ENCODE results near the gene PSEN1.

PSEN1 gene

GRCh38 chr14:73243748-73244147 lies 107.4 kb downstream of the PSEN1 start:
- TF ChIP-seq POLR2A (IDR thresholded peaks at IDR 0.05; ENCODE audit: low read length), result no peak
- no peak for TF ChIP-seq GATA1 (IDR thresholded peaks at IDR 0.05; ENCODE audit: low read depth, low read length)
- no peak for DNase-seq

GRCh38 chr14:73244541-73245290 lies 108.4 kb downstream of the PSEN1 start:
- DNase-seq, result no peak
- no peak for TF ChIP-seq POLR2A (IDR thresholded peaks at IDR 0.05; ENCODE audit: low read length)
- no peak for TF ChIP-seq GATA1 (IDR thresholded peaks at IDR 0.05; ENCODE audit: low read depth, low read length)

- DNase-seq, result peak; percentile 38 to 47
- TF ChIP-seq GATA1 (IDR thresholded peaks at IDR 0.05; ENCODE audit: low read depth, low read length) (no peak), POLR2A (IDR thresholded peaks at IDR 0.05; ENCODE audit: low read length) (no peak)
Observed at GRCh38 chr14:73245480-73246325, 109.4 kb downstream of the PSEN1 start.

GRCh38 chr14:73246387-73247150 lies 110.3 kb downstream of the PSEN1 start:
- DNase-seq, result no peak
- TF ChIP-seq POLR2A (IDR thresholded peaks at IDR 0.05; ENCODE audit: low read length), result no peak
- no peak for TF ChIP-seq GATA1 (IDR thresholded peaks at IDR 0.05; ENCODE audit: low read depth, low read length)

GRCh38 chr14:73248108-73248868 lies 112.0 kb downstream of the PSEN1 start:
- no peak for DNase-seq
- TF ChIP-seq POLR2A (IDR thresholded peaks at IDR 0.05; ENCODE audit: low read length), result no peak
- TF ChIP-seq GATA1 (IDR thresholded peaks at IDR 0.05; ENCODE audit: low read depth, low read length), result no peak

GRCh38 chr14:73249108-73249507 lies 112.8 kb downstream of the PSEN1 start:
- TF ChIP-seq POLR2A (IDR thresholded peaks at IDR 0.05; ENCODE audit: low read length) (no peak), GATA1 (IDR thresholded peaks at IDR 0.05; ENCODE audit: low read depth, low read length) (no peak)
- no peak for DNase-seq

- no peak for DNase-seq
- TF ChIP-seq POLR2A (IDR thresholded peaks at IDR 0.05; ENCODE audit: low read length), result no peak
- no peak for TF ChIP-seq GATA1 (IDR thresholded peaks at IDR 0.05; ENCODE audit: low read depth, low read length)
Observed at GRCh38 chr14:73249564-73250316, 113.4 kb downstream of the PSEN1 start.

DNA sequence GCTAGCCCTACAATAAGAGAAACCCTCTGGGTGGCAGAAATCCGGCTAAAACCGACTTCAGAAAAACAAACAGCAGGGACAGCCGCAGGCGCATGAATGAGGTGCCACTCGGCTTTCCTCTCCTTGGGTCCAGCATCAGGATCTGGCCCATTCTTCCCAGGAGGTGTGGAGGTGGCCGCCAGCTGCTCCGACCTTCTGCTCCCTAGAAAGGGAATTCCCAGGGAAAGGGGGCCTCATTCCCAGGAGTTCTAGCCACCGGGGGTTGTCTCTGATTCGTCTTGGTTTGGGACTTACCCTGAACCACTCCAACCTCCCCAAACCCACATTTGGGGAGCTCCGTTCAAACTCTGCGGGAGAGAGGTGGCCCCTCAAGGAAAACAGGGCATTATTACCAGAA lies 114.0 kb downstream of the PSEN1 start:
- DNase-seq, result no peak
- no peak for TF ChIP-seq GATA1 (IDR thresholded peaks at IDR 0.05; ENCODE audit: low read depth, low read length)
- no peak for TF ChIP-seq POLR2A (IDR thresholded peaks at IDR 0.05; ENCODE audit: low read length)

DNA sequence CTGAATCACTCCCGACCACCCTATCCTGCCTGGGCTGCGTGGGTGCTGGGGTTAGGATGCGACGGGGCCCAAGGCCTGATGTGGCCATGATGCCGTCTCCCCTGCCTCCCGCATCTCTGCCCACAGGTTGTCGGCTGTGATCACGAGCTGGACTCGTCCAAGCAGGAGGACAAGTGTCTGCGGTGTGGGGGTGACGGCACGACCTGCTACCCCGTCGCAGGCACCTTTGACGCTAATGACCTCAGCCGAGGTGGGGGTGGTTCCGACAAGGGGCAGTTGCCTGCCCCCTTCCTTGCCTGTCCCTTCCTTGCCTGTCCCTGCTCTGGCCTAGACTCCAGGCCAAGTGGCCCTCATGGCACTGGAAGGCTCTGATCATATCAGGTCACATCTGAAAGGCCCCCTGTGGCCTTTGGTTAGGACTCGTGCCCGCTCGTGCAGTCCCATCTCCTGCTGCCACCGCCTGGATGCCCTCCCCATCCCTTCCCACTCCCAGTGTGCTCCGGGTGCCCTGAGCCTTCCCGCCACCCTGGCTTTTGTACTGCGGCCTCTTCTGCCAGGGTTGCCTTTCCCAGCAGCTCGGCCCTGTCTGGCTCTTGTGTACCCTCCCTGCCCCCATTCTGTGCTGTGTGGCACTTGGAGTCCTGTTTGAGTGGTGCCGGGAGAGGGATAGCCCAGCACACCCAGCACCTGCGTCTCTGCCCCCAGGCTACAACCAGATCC lies 114.6 kb downstream of the PSEN1 start:
- DNase-seq, result no peak

GRCh38 chr14:73251516-73252215 lies 115.4 kb downstream of the PSEN1 start:
- TF ChIP-seq GATA1 (IDR thresholded peaks at IDR 0.05; ENCODE audit: low read depth, low read length) (no peak), POLR2A (IDR thresholded peaks at IDR 0.05; ENCODE audit: low read length) (no peak)
- DNase-seq, result no peak

More for the DNA sequence above, 114.6 kb downstream of the PSEN1 start:
- no peak for TF ChIP-seq POLR2A (IDR thresholded peaks at IDR 0.05; ENCODE audit: low read length)
- no peak for TF ChIP-seq GATA1 (IDR thresholded peaks at IDR 0.05; ENCODE audit: low read depth, low read length)

- TF ChIP-seq GATA1 (IDR thresholded peaks at IDR 0.05; ENCODE audit: low read depth, low read length) (no peak), POLR2A (IDR thresholded peaks at IDR 0.05; ENCODE audit: low read length) (no peak)
- DNase-seq, result no peak
Observed at GRCh38 chr14:73252491-73253322, 116.4 kb downstream of the PSEN1 start.

All from erythroblast (primary cell).